T-helper 1 cell (primary cell): ENCODE measurements around the gene TAF10.
A peak's percentile ranks its signal among the peaks of the same experiment; 100 is the strongest.

ENCODE experiments used
- DNase-seq, 5 donors: peaks; one replicate each; pipeline ENCODE4 v3.0.0-alpha.2; 2012 to 2020

Gene TAF10

GRCh38 chr11:6607190-6607795, 4.7 kb downstream of the TAF10 start:
- no peak for DNase-seq

GRCh38 chr11:6606471-6607189, 5.4 kb downstream of the TAF10 start:
- DNase-seq, result peak in 2 of 5 donors; percentile 31 to 73

- DNase-seq, result no peak
Measured at GRCh38 chr11:6604790-6605189, 7.2 kb downstream of the TAF10 start.

- peak in 4 of 5 donors; percentile 33 to 59 (median 46) for DNase-seq
Measured at GRCh38 chr11:6604081-6604626, 7.9 kb downstream of the TAF10 start.

GRCh38 chr11:6603287-6604080, 8.5 kb downstream of the TAF10 start, which contains the start of the genes ILK and RRP8:
ILK (plus strand) TSS chr11:6603774; CDS start chr11:6604272, 498 bp downstream.
RRP8 (minus strand) TSS chr11:6603616; CDS start chr11:6603502, 114 bp downstream.
- peak; percentile 69 to 91 (median 76) for DNase-seq

- no peak for DNase-seq
Measured at GRCh38 chr11:6602096-6602940, 9.7 kb downstream of the TAF10 start.

GRCh38 chr11:6601041-6601461, 11.0 kb downstream of the TAF10 start:
- DNase-seq, result no peak

GRCh38 chr11:6599881-6600390, 12.1 kb downstream of the TAF10 start:
- DNase-seq, result no peak

- DNase-seq, result no peak
Measured at GRCh38 chr11:6599449-6599848, 12.6 kb downstream of the TAF10 start.

GRCh38 chr11:6598555-6598954, 13.5 kb downstream of the TAF10 start:
- no peak for DNase-seq

GRCh38 chr11:6596239-6596877, 15.7 kb downstream of the TAF10 start:
- DNase-seq, result no peak

GRCh38 chr11:6594142-6594768, 17.8 kb downstream of the TAF10 start:
- no peak for DNase-seq

GRCh38 chr11:6588018-6588417, 24.0 kb downstream of the TAF10 start:
- no peak for DNase-seq

- DNase-seq, result no peak
Measured at GRCh38 chr11:6587360-6587953, 24.6 kb downstream of the TAF10 start.

- no peak for DNase-seq
Measured at GRCh38 chr11:6586434-6587359, 25.3 kb downstream of the TAF10 start.

GRCh38 chr11:6584528-6584927, 27.5 kb downstream of the TAF10 start:
- no peak for DNase-seq

- no peak for DNase-seq
Measured at GRCh38 chr11:6583584-6583983, 28.4 kb downstream of the TAF10 start.

GRCh38 chr11:6579681-6580080, 32.3 kb downstream of the TAF10 start:
- no peak for DNase-seq

- no peak for DNase-seq
Measured at GRCh38 chr11:6578134-6578533, 33.9 kb downstream of the TAF10 start.
